ENCODE measurements around the gene CNGB1.

GRCh38 chr16:57955572-57956188 is 15.2 kb downstream of the CNGB1 start:
- TF ChIP-seq CTCF (IDR thresholded peaks at IDR 0.05; ENCODE audit: poor library complexity) (no peak), EZH2 (IDR thresholded peaks at IDR 0.05; ENCODE audit: borderline replicate concordance) (no peak), EZH2phosphoT487 (IDR thresholded peaks at IDR 0.05; ENCODE audit: low read depth, severe bottlenecking, unreplicated experiment) (no peak)
